HG03432 (cell line): ENCODE measurements around the gene GLUL.

Source experiments
- ATAC-seq: cut with Tn5 transposase; IDR thresholded peaks from one replicate; pipeline ENCODE4 v1.9.1; 2021; ENCODE audit warnings: mild to moderate bottlenecking, moderate library complexity; ENCODE audit not compliant: unreplicated experiment

Gene GLUL

DNA sequence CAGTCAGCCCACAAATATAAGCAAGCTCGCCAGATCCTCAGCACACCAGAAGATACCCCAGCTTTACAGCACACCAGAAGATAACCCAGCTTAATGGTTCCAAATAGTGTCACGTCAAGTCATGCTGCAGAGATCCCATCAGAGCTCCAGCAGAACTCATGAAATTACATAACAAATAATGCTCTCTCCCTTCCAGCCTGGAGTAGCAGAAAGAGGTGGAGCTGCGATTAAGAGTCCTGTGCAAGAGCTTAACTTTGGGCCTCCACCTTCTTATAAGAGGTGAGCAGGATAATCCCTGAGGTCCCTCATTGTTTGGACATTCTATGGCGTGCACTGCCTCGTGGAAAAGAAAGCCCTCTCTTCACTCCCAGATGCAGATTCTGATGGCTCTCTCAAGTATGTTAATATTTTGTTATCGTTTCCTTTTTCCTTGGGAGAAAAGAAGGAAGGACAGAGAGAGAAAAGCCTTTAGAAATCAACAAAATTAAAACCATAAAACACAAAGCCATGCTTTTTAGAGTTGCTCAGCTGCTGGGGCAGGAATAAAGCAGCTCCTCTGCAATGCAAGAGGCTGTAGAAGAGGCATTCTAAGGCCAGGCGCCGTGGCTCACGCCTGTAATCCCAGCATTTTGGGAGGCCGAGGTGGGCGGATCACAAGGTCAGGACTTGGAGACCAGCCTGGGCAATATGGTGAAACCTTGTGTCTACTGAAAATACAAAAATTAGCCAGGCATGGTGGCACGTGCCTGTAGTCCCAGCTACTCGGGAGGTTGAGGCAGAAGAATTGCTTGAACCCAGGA lies 59.1 kb downstream of the GLUL start:
- no peak for ATAC-seq
